NB4 (cell line): ENCODE data around the gene MET.

Source experiments
- MYC ChIP-seq: IDR thresholded peaks from 2 replicates; pipeline ENCODE4 v1.6.1; 2011; ENCODE audit warnings: low read depth, low read length
- POLR2A ChIP-seq: IDR thresholded peaks from 2 replicates; pipeline ENCODE4 v1.6.1; 2011; ENCODE audit warnings: mild to moderate bottlenecking; ENCODE audit not compliant: insufficient read length; ENCODE audit errors: extremely low read depth
- TF ChIP-seq, protein P1 (sequence below): IDR thresholded peaks from one replicate; pipeline ENCODE4 v1.5.1; 2012; ENCODE audit warnings: low read depth, low read length
- TF ChIP-seq, protein P2 (sequence below): IDR thresholded peaks from 2 replicates; pipeline ENCODE4 v1.6.1; 2011; ENCODE audit warnings: low read depth, low read length

DNA sequence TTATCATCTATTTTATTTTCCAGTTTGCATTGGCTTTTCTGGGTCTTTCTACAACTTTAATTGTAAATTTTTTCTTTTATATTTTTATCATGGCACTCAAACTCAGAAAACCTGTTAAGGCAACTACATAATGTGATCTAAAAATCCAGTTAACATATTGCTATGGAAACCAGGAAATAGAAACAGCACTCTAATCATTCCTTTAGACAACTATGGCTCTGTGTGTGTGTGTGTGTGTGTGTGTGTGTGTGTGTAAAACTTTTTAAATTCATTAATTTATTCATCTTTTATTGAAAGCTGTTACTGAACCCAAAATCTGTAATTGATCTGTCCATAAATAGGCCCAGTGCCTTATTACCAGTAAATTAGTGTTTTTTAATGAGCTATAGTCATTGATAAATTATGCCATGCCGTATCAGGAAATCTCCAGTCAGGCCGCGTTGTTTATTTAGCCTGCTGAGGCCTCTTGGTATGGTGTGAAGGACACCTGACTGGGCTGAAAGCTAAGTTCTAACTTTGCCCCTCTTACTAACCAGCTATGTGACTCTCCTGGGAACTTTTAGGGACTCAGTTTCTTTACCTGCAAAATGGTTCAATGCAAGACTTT lies 1.5 kb upstream of the MET start:
- TF ChIP-seq, protein P1, sequence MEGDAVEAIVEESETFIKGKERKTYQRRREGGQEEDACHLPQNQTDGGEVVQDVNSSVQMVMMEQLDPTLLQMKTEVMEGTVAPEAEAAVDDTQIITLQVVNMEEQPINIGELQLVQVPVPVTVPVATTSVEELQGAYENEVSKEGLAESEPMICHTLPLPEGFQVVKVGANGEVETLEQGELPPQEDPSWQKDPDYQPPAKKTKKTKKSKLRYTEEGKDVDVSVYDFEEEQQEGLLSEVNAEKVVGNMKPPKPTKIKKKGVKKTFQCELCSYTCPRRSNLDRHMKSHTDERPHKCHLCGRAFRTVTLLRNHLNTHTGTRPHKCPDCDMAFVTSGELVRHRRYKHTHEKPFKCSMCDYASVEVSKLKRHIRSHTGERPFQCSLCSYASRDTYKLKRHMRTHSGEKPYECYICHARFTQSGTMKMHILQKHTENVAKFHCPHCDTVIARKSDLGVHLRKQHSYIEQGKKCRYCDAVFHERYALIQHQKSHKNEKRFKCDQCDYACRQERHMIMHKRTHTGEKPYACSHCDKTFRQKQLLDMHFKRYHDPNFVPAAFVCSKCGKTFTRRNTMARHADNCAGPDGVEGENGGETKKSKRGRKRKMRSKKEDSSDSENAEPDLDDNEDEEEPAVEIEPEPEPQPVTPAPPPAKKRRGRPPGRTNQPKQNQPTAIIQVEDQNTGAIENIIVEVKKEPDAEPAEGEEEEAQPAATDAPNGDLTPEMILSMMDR = no peak
- TF ChIP-seq, protein P2, sequence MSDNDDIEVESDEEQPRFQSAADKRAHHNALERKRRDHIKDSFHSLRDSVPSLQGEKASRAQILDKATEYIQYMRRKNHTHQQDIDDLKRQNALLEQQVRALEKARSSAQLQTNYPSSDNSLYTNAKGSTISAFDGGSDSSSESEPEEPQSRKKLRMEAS = no peak
- TF ChIP-seq POLR2A (no peak), MYC (no peak)
